Stimulated activated naive B cell treated with anti-CD40 and anti-IgM and Interleukin-4, amounts not matched to agents 10 μg/mL and 1 μg/mL and 100 μg/mL, for 72 hours (primary cell): Measurements from ENCODE around the gene RYR2.

Experiments
- ATAC-seq, 2 donors: fragments of 150-1000 bp; cut with Tn5 transposase; replicated peaks; 2 replicates each; pipeline ENCODE4 v1.10.0; 2021; ENCODE audit warnings: moderate library complexity in 1 of 2
- DNase-seq: peaks from one replicate; pipeline ENCODE4 v3.0.0; 2021
- H3K27ac Mint-ChIP-seq: one replicate; pipeline ENCODE4 v1.8.0; 2022; ENCODE audit warnings: mild to moderate bottlenecking, mixed read lengths
- H3K27me3 Mint-ChIP-seq, 2 donors: one replicate each; pipeline ENCODE4 v1.8.0; 2022; ENCODE audit warnings: mixed read lengths in 2 of 2
- H3K36me3 Mint-ChIP-seq, 2 donors: one replicate each; pipeline ENCODE4 v1.8.0; 2022; ENCODE audit warnings: mixed read lengths in 2 of 2, mild to moderate bottlenecking in 1 of 2
- H3K4me1 Mint-ChIP-seq, 2 donors: one replicate each; pipeline ENCODE4 v1.8.0; 2022; ENCODE audit warnings: mixed read lengths in 2 of 2, mild to moderate bottlenecking in 1 of 2
- H3K4me3 Mint-ChIP-seq, 2 donors: one replicate each; pipeline ENCODE4 v1.8.0; 2022; ENCODE audit warnings: mild to moderate bottlenecking in 2 of 2, mixed read lengths in 2 of 2, moderate library complexity in 1 of 2
- H3K9me3 Mint-ChIP-seq, 2 donors: one replicate each; pipeline ENCODE4 v1.8.0; 2022; ENCODE audit warnings: mixed read lengths in 2 of 2, mild to moderate bottlenecking in 1 of 2

The RYR2 gene

DNA sequence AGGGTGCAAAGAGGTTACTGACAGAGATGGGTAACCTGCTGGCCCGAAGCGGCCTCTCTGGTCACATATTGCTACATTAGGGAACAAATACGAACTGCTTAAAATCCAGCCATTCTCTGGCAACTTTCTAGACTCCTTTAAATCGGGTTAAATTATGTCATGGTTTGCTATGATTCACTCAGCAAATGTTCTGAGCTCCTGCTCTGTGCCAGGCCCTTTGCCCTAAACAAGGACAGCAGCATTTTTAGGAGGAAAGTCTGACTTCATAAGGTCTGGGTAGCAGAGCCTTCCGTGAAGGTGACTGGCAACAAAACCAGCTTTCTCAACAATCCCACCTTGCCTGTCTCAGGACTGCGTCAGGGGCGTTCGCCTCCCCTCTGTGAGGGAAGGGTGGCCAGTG is 833.3 kb downstream of the RYR2 start:
- no peak for DNase-seq
- Mint-ChIP-seq H3K27me3 (no peaks in the 10 kb centered on the region), H3K36me3 (no peaks in the 10 kb centered on the region)

DNA sequence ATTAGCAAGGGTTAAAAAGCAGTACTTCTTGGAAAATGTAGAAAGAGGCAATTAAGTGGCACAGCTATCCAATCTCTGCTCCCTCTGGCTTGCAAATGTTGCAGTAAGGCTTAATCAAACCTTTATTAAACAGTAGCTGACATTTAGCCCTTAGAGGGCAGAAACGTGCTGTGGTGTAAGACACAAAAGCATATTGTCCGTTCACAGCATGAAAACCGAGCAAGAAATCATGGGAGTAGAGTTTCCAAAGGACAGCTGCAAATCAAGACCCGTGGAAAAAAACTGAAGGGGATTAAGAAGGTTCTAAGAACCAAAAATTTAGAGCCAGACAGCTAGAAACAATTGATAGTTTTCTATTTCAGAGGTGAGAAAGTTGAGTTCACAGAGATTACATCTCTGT is 835.6 kb downstream of the RYR2 start:
- Mint-ChIP-seq H3K4me3 (no peak overlapping the region), H3K4me1 (no peaks in the 10 kb centered on the region), H3K9me3 (no peaks in the 10 kb centered on the region), H3K27ac (no peak overlapping the region), H3K36me3 (no peaks in the 10 kb centered on the region), H3K27me3 (no peaks in the 10 kb centered on the region)
- ATAC-seq (no peak), DNase-seq (no peak)

More for the DNA sequence above, 833.3 kb downstream of the RYR2 start:
- no peaks in the 10 kb centered on the region for H3K9me3 Mint-ChIP-seq
- no peak overlapping the region for H3K4me3 Mint-ChIP-seq
- H3K4me1 Mint-ChIP-seq = no peaks in the 10 kb centered on the region
- H3K27ac Mint-ChIP-seq = no peak overlapping the region
- no peak for ATAC-seq

DNA sequence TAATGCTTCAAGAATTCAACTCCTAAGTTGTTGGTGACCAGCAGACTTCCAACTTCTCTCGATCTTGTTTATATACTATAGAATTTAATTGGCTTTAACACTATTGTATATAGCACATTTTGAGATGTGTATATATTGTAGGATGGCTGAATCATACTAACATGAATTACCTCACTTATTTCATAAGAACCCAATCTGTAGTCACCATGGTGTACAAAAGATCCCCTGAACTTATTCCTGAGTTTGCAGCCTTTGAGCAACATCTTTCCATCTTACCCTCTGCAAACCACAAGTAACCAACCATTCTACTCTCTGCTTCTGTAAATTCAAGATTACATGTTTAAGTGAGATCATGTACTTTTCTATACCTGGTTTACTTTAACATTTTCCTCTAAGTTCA is 836.4 kb downstream of the RYR2 start:
- Mint-ChIP-seq H3K4me3 (no peak overlapping the region), H3K9me3 (peaks cover 0 to 2% of the 10 kb centered on the region in 2 donors), H3K4me1 (no peaks in the 10 kb centered on the region), H3K27ac (no peak overlapping the region), H3K27me3 (no peaks in the 10 kb centered on the region), H3K36me3 (no peaks in the 10 kb centered on the region)
- ATAC-seq (no peak), DNase-seq (no peak)

DNA sequence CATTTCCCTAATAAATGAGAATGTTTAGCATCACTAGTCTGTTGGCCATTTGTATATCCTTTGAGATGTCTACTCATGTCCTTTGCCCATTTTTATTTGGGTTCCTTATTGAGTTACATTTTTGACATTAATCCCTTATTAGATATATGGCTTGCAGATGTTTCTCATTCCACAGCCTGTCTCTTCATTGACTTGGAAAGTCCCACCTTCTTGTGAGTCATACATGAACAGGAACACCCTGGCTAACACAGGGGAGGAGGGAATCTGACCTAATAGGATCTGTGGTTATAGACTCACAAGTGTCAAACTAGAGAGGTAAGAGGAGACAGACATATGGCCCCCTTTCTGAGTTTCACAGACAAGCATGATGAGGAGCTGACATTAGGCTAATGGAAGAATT is 837.2 kb downstream of the RYR2 start:
- H3K27ac Mint-ChIP-seq = no peak overlapping the region
- no peaks in the 10 kb centered on the region for H3K36me3 Mint-ChIP-seq
- H3K4me3 Mint-ChIP-seq = no peak overlapping the region
- ATAC-seq (no peak), DNase-seq (no peak)
- no peaks in the 10 kb centered on the region for H3K27me3 Mint-ChIP-seq
- H3K9me3 Mint-ChIP-seq = peaks cover 0 to 2% of the 10 kb centered on the region in 2 donors
- H3K4me1 Mint-ChIP-seq = no peaks in the 10 kb centered on the region
